GM19397 (cell line): ENCODE data around the gene FIGN.

Experiments
- ATAC-seq: cut with Tn5 transposase; IDR thresholded peaks from one replicate; pipeline ENCODE4 v1.9.1; 2021; ENCODE audit warnings: mild to moderate bottlenecking, moderate library complexity; ENCODE audit not compliant: unreplicated experiment

FIGN gene

GRCh38 chr2:163626208-163626607 lies 109.6 kb downstream of the FIGN start:
- no peak for ATAC-seq

GRCh38 chr2:163625632-163626031 lies 110.2 kb downstream of the FIGN start:
- ATAC-seq: no peak

GRCh38 chr2:163621445-163622004 lies 114.3 kb downstream of the FIGN start:
- ATAC-seq: no peak

- ATAC-seq: no peak
These were observed 118.3 kb downstream of the FIGN start for GRCh38 chr2:163617517-163617916.

- no peak for ATAC-seq
These were observed 122.5 kb downstream of the FIGN start for GRCh38 chr2:163613266-163613731.

GRCh38 chr2:163612332-163612731 lies 123.5 kb downstream of the FIGN start:
- no peak for ATAC-seq

GRCh38 chr2:163611557-163611906 lies 124.3 kb downstream of the FIGN start:
- ATAC-seq: no peak

- no peak for ATAC-seq
These were observed 124.8 kb downstream of the FIGN start for GRCh38 chr2:163610817-163611556.

- no peak for ATAC-seq
These were observed 128.2 kb downstream of the FIGN start for GRCh38 chr2:163607630-163608029.

GRCh38 chr2:163606878-163607277 lies 128.9 kb downstream of the FIGN start:
- ATAC-seq: no peak

GRCh38 chr2:163605779-163606178 lies 130.0 kb downstream of the FIGN start:
- no peak for ATAC-seq

- ATAC-seq: no peak
These were observed 130.8 kb downstream of the FIGN start for GRCh38 chr2:163604941-163605555.

GRCh38 chr2:163602196-163602595 lies 133.6 kb downstream of the FIGN start:
- no peak for ATAC-seq

GRCh38 chr2:163601377-163601776 lies 134.4 kb downstream of the FIGN start:
- ATAC-seq: no peak

- ATAC-seq: no peak
These were observed 135.0 kb downstream of the FIGN start for GRCh38 chr2:163600801-163601200.

GRCh38 chr2:163595028-163595427 lies 140.8 kb downstream of the FIGN start:
- ATAC-seq: no peak

- ATAC-seq: no peak
These were observed 141.3 kb downstream of the FIGN start for GRCh38 chr2:163594497-163594896.

- ATAC-seq: no peak
These were observed 141.8 kb downstream of the FIGN start for GRCh38 chr2:163593982-163594381.

GRCh38 chr2:163592954-163593622 lies 142.7 kb downstream of the FIGN start:
- ATAC-seq: no peak

GRCh38 chr2:163591461-163591860 lies 144.3 kb downstream of the FIGN start:
- no peak for ATAC-seq

GRCh38 chr2:163580757-163581156 lies 155.1 kb downstream of the FIGN start:
- ATAC-seq: no peak

GRCh38 chr2:163574309-163574708 lies 161.5 kb downstream of the FIGN start:
- no peak for ATAC-seq
